NOMO-1 (cell line): ENCODE results near the gene CPOX.

Experiments used
- DNase-seq, 2 experiments: peaks; one replicate each; lab custom pipeline; 2025; ENCODE audit not compliant: unreplicated experiment in 2 of 2; lab: John Stamatoyannopoulos, UW

The CPOX gene

GRCh38 chr3:98596541-98597500 lies 3.4 kb upstream of the CPOX start:
- DNase-seq = peak; percentile 73 to 77

- no peak for DNase-seq
Measured at GRCh38 chr3:98596087-98596486, 2.7 kb upstream of the CPOX start.

- DNase-seq = peak; percentile 23 to 26
Measured at GRCh38 chr3:98594628-98595324, 1.4 kb upstream of the CPOX start.

- DNase-seq = no peak
Measured at GRCh38 chr3:98592345-98592935, 971 bp downstream of the CPOX start.

- no peak for DNase-seq
Measured at GRCh38 chr3:98589331-98590036, 3.9 kb downstream of the CPOX start.

GRCh38 chr3:98588065-98588464 lies 5.3 kb downstream of the CPOX start:
- DNase-seq = no peak

- peak in 1 of 2 experiments; percentile 54 for DNase-seq
Measured at GRCh38 chr3:98587654-98588053, 5.8 kb downstream of the CPOX start.

- no peak for DNase-seq
Measured at GRCh38 chr3:98584547-98584946, 8.9 kb downstream of the CPOX start.

GRCh38 chr3:98583766-98584165 lies 9.6 kb downstream of the CPOX start:
- no peak for DNase-seq

GRCh38 chr3:98582042-98582441 lies 11.4 kb downstream of the CPOX start:
- DNase-seq = no peak

GRCh38 chr3:98581474-98581873 lies 11.9 kb downstream of the CPOX start:
- no peak for DNase-seq

GRCh38 chr3:98580401-98581386 lies 12.7 kb downstream of the CPOX start:
- no peak for DNase-seq

- no peak for DNase-seq
Measured at GRCh38 chr3:98577178-98577895, 16.1 kb downstream of the CPOX start.

GRCh38 chr3:98574132-98574531 lies 19.3 kb downstream of the CPOX start:
- no peak for DNase-seq

- peak in 1 of 2 experiments; percentile 3 for DNase-seq
Measured at GRCh38 chr3:98573181-98573728, 20.2 kb downstream of the CPOX start.

- no peak for DNase-seq
Measured at GRCh38 chr3:98568402-98568801, 25.0 kb downstream of the CPOX start.

- no peak for DNase-seq
Measured at GRCh38 chr3:98567666-98568270, 25.6 kb downstream of the CPOX start.

- DNase-seq = no peak
Measured at GRCh38 chr3:98565843-98566242, 27.6 kb downstream of the CPOX start.
